Activated CD8-positive, alpha-beta memory T cell treated with anti-CD3 and anti-CD28 coated beads for 24 hours (primary cell): ENCODE results near the gene DSN1.

Experiments
- DNase-seq: peaks from one replicate; pipeline ENCODE4 v3.0.0-alpha.2; 2020

The DSN1 gene

DNA sequence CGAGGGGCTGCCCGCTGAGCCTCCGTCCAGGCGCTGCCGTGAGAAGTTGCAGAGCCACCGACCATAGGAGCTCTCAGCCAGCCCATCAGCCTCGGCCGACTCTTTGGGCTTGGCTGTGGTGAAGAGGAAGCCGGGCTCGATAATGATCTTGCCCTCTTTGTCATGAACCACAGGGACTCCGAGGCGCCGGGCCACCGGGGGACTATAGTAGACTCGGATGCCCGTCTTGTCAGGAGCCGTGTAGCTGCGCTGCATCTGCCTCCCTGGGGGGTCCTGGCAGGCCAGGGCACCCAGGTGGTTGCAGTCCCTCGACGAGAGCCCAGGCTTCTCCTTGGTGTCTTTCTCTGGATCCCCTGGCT, 20.5 kb upstream of the DSN1 start:
- no peak for DNase-seq

DNA sequence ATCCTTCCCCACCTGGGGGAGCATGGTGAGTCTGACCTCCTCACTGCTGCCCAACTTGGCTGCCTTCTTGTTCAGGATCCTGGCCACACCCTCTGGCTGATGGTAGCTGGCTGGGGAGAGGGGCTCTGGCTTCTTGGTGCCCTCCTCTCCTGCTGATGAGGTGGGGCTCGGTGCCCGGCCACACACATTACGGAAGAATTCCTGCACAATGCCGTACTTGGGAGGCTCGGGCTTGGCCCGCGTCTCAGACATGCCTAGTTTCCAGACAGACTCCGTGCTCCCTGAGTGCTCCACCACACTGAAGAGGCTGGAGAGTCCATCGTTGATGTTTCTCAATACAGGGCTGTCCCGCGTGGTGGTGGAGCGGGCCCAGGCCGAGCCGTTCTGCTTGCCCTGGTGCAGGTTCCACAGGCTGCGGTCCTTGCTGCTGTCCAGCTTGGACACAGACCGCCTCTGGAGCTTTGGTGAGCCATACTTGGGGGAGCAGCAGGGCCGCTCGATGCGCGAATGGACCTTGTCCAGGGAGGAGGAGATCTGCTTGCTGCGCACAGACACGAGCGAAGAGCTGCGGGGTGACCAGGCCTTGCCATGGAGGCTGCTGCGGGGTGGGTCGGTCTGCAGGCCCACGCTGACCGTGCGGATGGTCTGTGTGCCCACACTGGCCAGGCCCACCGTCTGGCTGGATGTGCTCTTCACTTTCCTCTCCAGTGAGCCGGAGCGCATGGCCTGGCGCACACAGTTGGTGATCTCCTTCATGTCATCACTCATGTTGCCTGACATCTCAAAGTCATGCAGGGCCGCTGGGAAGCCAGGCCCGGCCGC, 19.9 kb upstream of the DSN1 start:
- no peak for DNase-seq

- no peak for DNase-seq
Measured at GRCh38 chr20:36792422-36792821, 18.9 kb upstream of the DSN1 start.

DNA sequence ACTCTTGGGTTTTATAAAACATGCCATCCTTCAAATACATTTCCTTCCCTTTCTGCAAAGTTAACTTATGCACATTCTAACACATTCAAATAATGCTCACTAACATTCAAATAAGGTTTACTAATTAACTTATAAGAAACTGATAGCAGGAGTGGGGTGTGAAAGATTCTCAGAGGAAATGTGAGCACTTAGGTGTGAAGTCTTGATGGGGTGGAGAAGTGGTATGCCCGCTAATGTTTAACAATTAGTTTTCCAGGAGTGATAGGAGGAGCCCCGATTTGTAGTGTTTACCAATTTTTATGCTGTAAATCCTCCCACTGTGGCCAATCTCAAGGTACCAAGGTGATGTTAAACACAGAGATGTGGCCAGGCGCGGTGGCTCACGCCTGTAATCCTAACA, 18.3 kb upstream of the DSN1 start:
- DNase-seq = no peak

DNA sequence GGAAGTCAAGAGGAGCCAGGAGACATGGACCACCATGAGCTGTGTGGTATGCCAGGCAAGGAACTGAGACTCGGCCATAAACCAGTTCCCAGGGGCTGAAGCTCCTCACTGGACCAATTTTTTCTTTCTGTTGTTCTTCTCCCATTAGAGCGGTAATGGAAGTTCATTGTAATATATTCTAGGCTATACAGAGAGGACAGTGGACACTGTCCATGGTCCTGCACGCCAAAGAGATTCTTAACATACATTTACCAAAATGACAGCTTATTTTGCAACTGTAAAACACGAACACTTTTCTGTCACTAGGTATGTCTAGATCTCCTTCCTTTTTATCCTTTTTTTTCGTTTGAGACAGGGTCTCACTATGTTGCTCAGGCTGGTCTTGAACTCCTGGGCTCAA, 13.1 kb upstream of the DSN1 start:
- DNase-seq = no peak

GRCh38 chr20:36786246-36786645, 12.7 kb upstream of the DSN1 start:
- no peak for DNase-seq

DNA sequence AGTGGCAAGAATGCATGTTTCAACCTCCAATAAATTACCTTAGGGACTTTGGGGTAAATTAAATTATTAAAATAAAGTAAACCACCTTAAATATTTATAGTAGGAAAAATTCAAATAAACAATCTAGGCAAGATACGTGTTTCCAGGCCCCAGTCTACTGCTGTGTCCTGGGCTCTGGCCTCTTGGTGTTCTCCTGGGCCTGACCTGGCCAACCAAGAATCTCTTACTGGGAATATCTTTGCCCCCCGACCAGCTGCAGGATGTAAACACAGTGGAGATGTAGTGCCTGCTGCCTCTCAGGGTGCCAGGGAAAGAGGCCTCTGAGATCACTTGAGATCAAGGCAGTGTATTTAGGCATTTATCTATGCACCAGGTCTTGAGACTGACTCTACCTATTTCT, 11.7 kb upstream of the DSN1 start:
- DNase-seq = no peak

DNA sequence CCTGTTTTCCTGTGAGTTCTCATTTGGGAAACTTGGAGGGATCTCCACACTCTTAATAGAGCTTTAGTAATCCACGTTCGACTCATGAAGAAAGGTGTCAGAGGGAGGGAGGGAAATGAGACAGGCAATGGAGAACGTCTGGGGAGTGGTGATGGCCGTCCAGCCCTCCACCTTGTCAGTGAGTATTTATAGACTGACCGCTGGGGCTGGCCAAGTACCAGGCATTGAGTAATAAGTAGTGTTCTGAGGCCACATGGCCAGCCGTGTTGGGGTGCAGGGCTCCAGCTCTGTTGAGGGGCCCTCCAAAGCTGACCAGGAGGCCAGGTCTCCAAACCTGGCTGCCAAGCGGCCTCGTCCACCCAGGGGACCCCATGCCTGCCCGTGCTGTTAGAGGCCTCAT, 11.3 kb upstream of the DSN1 start:
- DNase-seq = no peak

- no peak for DNase-seq
Measured at GRCh38 chr20:36784116-36784515, 10.6 kb upstream of the DSN1 start.

- no peak for DNase-seq
Measured at GRCh38 chr20:36779656-36780025, 6.1 kb upstream of the DSN1 start.

DNA sequence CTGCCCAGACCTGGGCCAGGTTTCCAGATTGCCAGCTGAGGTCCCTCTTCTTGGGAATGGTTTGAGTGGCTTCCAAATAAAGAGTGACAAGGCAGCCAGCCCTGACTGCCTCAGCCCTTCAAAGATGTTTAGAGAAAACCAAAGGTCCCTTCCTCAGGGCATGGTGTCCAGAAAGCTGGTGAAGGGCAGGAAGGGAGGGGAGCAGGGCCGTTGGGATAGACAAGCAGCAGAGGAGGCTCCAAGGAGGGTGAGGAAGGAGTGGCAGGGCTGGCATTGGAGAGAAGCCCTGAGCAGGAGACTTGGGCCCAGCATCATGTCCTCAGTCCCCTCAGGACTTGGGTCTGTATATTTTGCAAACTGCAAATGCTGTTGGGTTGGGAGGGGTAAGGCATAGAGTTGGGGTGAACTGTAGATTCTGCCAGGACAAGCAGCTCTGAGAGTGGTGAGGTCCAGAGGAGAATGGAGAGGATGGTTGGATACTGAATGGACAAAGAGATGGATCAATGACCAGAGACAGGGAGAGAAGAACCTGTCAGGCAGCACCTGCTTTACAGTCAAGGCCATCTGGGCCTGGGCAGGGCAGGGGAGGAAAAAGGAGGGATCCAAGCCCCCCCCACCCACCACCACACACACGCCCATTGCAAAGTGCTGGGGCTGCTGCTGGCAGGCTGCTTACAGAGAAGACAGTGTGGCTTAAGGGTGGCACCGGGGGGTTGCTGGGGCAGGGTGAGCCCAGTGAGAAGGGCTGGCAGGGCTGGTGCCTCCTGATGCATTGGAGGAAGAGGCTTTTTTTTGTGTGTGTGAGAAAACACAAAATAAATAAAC, 5.5 kb upstream of the DSN1 start:
- no peak for DNase-seq

GRCh38 chr20:36777576-36777975, 4.0 kb upstream of the DSN1 start:
- DNase-seq = no peak

DNA sequence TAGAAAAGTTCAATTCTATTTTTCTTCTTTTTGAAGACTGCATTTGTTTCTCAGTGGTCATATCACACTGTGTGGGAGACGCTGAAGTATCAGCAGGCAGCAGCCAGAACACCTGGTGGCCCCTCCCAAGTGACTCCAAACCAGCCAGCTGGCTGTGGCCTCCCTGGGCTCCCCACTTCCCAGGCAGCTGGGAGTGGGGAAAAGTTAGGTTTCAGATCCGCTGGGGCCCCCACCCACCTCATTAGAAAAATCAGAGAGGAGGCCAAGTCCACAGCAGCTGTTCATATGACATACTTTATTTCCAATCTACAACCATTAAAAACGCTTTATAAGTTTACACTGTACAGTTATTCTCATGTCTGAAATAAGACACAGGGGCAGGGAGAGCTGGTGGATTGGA, 3.6 kb upstream of the DSN1 start:
- no peak for DNase-seq

DNA sequence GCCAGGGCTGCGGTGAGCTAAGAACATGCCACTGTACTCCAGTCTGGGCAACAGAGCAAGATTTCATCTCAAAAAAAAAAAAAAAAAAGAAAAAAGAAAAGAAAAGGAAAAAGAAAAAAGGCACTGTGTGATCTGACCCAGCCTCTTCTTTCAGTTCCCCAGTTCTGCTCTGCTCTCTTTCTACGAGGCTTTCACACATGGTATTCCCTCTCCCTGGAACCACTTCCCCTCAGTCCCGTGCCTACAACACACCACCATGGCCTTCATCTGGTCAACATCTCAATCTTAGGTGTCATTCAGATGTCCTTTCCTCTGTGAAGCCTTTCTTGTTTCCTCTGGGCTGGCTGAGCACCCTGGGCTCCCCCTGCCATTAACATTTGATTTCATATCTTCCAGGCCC, 2.3 kb upstream of the DSN1 start:
- no peak for DNase-seq

DNA sequence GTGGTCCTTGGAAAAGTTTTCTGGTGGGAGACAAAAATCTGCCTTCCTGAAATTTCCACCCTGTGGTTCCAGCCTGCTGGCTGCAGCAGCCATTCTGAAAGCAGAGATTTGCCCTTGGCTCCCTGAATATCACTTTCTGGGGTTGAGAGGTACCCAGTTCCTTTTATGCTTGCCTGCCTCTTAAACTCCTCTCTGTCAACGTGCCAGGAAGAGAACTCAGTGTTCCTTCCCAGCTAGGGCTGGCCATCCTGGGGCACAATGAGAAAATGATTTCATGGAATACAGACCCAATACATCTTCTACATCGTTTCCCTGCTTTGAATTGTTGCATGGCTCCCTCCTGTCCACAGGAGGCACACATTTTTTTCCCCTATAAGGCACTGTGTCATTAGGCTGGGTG, 1.6 kb upstream of the DSN1 start:
- no peak for DNase-seq

- no peak for DNase-seq
Measured at GRCh38 chr20:36773107-36773596, 411 bp downstream of the DSN1 start.

- no peak for DNase-seq
Measured at GRCh38 chr20:36770680-36771079, 2.9 kb downstream of the DSN1 start.

GRCh38 chr20:36768768-36769430, 4.7 kb downstream of the DSN1 start:
- DNase-seq = no peak

DNA sequence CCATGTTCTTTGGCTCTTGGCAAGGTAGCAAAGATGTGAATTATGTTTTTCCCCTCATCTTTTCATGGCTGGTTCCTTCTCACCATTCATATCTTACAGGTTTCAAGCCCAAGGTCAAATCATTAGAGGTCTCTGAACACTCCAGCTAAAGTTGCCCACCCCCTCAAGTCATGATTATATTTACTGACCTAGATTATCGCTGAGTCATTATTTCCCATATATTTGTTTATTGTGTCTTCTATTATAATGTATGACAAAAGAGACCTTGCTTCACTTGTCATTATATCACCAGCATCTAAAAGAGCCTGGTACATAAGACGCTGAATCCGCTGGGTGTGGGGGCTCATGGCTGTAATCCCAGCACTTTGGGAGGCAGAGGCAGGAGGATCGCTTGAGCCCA, 12.4 kb downstream of the DSN1 start:
- no peak for DNase-seq

DNA sequence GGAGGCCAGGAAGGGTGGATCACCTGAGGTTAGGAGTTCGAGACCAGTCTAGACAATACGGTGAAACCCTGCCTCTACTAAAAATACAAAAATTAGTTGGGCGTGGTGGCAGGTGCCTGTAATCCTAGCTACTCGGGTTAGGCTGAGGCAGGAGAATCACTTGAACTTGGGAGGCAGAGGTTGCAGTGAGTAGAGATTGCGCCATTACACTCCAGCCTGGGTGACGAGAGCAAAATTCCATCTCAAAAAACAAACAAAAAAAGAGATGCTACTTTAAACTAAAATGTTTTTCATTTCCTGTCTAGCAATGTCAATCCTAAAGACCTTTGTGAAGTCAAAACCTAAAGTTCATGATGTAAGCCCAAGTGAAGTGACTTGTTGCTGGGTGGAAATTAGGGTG, 12.9 kb downstream of the DSN1 start:
- DNase-seq = no peak

DNA sequence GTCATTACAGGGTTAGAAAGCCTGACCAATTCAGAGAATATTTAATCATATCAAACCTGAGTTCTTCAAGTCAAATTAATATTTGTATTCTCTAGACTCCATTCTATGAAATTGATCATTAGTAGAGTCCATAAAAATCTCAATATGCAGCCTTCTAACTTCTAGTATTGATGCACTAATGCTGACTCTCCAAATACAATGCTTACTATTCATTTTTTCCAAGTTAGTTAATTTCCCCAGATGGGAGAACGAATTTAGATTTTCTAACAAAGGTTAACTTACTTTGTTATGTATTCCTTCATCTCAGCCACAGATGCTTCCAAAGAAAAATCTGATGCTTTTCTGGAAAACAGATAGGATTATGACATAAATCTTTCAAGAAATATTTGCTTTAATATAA, 15.3 kb downstream of the DSN1 start:
- no peak for DNase-seq

- DNase-seq = no peak
Measured at GRCh38 chr20:36756496-36756895, 17.1 kb downstream of the DSN1 start.

GRCh38 chr20:36754656-36755222, 18.8 kb downstream of the DSN1 start:
- DNase-seq = no peak

DNA sequence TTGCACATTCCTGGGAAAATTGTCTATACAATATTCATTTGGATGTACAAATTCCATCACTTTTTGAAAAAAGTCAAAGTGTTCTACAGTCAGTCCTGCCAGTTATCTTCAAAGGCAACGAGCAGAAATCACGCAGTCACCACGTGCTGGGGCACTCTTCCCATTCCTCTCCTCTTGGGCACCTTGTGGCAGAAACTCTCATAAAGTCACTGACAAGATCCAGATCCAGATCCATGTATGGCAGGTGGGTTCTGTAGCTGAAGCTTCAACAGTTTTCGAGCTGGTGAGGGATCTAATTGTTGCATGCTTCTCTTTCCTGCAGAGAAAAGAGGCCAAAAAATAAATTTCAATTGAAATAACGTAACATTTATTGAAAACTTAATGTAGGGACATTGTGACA, 21.0 kb downstream of the DSN1 start:
- DNase-seq = no peak
